Measurements from ENCODE around the gene CASP10.
"Not testable (repeated sequence)": the region's sequence is repeated elsewhere in the genome, so short reads cannot be mapped to it uniquely, and the experiment has no call there.

CASP10 gene

GRCh38 chr2:201154615-201155399, 28.1 kb upstream of the CASP10 start:
- DNase-seq: no peak

GRCh38 chr2:201156036-201156435, 26.9 kb upstream of the CASP10 start:
- DNase-seq: no peak

GRCh38 chr2:201156640-201157039, 26.3 kb upstream of the CASP10 start:
- DNase-seq: no peak

GRCh38 chr2:201157694-201158093, 25.2 kb upstream of the CASP10 start:
- no peak for DNase-seq

DNA sequence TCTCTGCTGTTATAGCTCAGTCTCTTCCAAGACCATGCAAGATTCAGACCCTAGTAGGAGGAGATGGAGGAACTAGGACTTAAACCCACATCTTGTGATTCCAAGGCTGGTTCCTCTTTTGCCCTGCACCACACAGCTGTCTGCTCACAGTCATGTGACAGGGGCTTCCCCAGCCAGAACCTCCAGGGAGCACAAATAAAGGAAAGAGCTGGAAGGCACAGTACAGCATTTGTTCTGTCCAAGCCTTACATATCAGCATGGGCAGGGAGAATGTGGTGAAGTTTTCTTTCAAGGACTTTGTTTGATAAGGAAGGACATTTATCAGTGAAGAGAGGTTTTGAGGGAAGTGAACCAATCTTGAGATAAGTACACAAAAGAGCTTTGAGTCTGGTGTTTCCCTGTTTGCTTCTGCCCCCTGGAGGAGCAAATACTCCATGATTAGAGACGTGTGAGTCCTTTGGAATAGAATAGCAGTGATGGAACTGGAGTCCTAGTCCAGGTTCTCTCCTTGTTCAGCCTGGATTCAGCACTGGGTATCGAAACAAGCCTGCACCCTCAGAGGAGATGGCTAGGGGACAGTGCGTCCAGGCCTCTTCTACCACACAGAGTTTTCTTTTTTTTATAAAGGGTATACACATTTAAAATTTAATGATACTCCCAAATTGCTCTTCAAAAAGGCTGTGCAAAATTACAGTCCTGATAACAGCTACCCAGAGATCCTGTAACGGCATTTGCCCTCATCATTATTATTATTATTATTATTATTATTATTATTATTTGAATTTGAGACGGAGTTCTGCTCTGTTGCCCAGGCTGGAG, 24.6 kb upstream of the CASP10 start:
- DNase-seq: peak; percentile 69

DNA sequence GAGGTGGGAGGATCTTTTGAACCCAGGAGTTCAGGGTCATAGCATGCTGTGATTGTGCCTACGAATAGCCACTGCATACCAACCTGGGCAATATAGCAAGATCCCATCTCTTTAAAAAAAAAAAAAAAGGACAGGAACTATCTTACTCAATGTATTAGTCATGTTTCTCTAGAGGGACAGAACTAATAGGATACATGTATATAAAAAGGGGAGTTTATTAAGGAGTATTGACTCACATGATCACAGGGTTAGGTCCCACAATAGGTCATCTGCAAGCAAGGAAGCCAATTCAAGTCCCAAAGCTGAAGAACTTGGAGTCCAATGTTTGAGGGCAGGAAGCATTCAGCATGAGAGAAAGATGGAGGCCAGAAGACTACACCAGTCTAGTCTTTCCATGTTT, 18.8 kb upstream of the CASP10 start:
- no peak for DNase-seq

DNA sequence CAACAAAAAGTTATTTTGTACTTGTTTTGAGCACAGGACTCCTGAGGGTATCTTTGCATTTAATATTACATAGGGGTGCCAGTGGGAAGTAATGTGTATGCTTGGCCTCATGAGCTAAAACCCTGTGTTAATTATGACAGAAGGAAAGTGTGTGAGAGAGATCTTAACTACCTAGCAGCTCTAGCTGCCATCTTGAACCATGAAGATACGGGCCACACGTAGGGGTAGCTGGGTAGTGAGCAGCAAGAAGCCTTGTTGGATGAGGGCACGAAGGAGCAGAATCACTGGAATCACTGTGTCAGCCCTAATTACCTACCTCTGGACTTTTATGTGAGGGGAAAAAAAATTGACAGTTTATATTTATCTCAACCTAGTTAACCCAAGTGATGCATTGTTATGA, 15.4 kb upstream of the CASP10 start:
- DNase-seq: no peak

- not testable (repeated sequence) for DNase-seq
Measured at GRCh38 chr2:201168496-201168895, 14.4 kb upstream of the CASP10 start.

- no peak for DNase-seq
Measured at GRCh38 chr2:201171259-201171814, 11.6 kb upstream of the CASP10 start.

DNA sequence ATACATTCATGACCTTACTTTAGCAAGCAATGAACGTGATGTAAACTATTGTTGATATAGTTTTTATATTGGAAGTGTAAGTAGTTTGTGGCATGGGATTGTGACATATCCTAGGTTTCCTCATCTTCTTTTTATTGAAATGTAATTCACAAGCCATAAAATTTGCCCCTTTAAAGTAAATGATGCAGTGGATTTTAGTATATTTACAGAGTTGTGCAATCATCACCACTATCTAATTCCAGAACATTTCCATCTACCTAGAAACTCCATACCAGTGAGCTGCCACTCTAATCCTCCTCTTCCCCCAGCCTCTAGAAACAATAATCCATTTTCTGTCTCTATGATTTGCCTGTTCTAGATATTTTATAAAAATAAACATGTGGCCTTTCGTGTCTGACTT, 10.7 kb upstream of the CASP10 start:
- DNase-seq: no peak

DNA sequence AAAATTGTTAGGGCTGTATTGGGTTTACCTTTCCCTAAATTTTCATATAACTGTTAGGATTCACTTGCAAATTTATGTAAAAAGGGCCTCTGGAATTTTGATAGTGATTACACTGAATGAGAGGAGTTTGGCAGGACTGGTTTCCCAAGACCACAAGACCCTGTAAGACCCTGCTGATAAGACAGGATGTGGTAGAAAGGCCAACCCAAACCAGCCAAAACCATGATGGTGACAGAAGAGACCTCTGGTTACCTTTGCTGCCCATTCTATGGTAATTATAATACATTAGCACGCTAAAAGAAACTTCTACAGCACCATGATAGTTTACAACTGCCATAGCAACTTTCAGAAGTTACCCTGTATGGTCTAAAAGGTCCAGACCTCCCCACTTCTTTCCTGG, 8.3 kb upstream of the CASP10 start:
- DNase-seq: no peak

GRCh38 chr2:201176081-201176481, 6.9 kb upstream of the CASP10 start:
- no peak for DNase-seq

GRCh38 chr2:201180010-201180409, 2.9 kb upstream of the CASP10 start:
- no peak for DNase-seq

DNA sequence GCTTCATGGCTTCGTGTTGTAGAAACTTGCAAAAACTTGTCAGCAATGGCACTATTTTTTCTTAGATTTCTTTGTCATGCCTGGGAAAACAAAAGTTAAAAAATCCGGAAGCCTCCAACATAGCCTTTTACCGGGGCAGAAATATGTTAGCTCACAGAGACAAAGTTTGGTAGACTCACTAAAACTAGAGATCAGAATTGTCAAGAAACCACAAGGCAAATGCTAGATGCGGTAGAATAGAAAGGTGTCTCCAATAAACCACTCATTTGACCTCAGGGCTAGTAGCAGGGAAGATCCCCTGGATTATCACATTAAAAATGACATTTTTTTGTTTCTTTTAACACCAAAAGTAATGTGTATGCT, 405 bp downstream of the CASP10 start:
- no peak for DNase-seq

- not testable (repeated sequence) for DNase-seq
Measured at GRCh38 chr2:201183835-201184234, 894 bp downstream of the CASP10 start.

- not testable (repeated sequence) for DNase-seq
Measured at GRCh38 chr2:201184248-201184647, 1.3 kb downstream of the CASP10 start.

- DNase-seq: no peak
Measured at GRCh38 chr2:201185863-201186262, 2.9 kb downstream of the CASP10 start.

- DNase-seq: no peak
Measured at GRCh38 chr2:201186982-201187381, 4.0 kb downstream of the CASP10 start.

DNA sequence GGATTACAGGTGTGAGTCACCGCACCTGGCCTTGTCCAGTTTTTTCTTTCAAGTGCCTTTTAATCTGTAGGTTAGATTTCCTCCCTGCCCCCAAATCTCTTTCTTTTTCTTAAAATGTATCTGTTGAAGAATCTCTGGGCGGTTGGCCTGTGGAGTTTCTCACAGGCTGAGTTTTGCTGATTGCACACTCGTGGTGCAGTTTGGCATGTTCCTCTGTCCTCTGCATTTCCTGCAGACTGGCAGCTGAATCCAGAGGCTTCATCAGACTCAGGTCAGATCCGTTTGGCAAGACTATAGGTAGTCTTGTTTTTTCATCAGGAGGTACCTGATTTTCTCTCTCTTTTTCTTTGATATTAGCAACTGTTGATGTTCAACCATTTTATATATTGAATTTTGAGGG, 5.5 kb downstream of the CASP10 start:
- no peak for DNase-seq

DNA sequence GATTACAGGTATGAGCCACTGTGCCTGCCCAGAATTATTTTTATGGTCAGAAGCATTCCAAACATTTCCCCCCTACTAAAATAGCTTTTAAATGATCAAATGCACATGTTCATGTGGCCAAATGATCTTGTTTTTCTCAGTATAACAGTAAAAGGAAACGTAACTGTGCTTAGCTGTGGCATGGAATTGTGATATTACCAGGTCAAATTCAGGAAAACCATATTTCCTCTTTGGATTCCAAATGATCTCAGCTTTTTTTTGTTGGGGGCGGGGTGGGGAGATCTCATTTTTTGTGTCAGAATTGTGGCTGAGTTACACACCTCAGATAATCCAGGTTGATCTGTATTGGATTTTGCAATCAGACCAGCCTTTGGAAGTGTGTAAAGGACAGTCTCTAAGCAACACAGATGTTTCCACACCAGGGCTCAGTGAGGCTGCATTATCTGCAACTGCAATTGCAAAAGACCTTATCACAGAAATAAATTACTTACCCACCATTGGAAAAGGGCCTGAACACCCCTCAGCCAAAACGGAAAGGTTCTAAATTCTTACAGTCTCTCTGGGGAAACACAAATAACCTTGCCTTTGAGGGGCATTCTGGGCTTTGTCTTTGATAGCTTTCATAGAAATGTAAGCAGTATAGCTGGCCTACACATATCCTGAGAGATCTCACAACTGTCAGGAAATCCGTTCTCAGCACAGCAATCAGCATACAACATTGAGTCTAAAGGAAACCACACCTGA, 8.4 kb downstream of the CASP10 start:
- peak; percentile 44 for DNase-seq

DNA sequence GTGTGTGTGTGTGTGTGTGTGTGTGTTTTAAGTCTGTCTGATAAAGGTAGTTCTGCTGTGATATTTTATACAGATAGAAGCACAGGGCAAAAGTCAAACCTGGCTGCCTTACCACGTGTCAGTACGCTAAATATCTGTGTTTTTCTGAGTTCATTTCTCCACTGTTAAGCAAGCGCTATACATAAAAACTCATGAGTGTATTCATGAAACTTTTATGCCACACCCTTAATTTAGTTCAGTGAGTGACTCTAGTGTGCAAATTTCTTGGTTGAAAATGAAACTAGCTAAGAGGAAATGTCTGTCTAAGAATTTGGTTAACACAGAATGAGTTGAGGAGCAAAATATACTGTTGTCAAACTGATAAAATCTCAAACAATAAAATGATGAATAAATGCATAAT, 11.2 kb downstream of the CASP10 start:
- no peak for DNase-seq

- no peak for DNase-seq
Measured at GRCh38 chr2:201195331-201195730, 12.4 kb downstream of the CASP10 start.

- DNase-seq: no peak
Measured at GRCh38 chr2:201196003-201196402, 13.1 kb downstream of the CASP10 start.
